DOHH2 (cell line): Measurements from ENCODE around the gene OSTN.

Source experiments
- H3F3A ChIP-seq: fragments of 200-600 bp; sonication (generic), shearing (Covaris generic); 2 replicates; pipeline ENCODE4 v1.6.0; 2016; ENCODE audit warnings: antibody characterized with exemption, mild to moderate bottlenecking; ENCODE audit not compliant: control insufficient read depth, insufficient read depth
- H3K27ac ChIP-seq: fragments of 200-600 bp; sonication (generic); 2 replicates; pipeline ENCODE4 v1.5.1; 2014; ENCODE audit warnings: low read depth, mild to moderate bottlenecking, low read length, moderate library complexity
- H3K27me3 ChIP-seq: fragments of 200-600 bp; sonication (generic); 2 replicates; pipeline ENCODE4 v1.6.1; 2014; ENCODE audit warnings: mild to moderate bottlenecking, low read length, mixed read lengths; ENCODE audit not compliant: control insufficient read depth
- H3K36me3 ChIP-seq: fragments of 200-600 bp; sonication (generic); 2 replicates; pipeline ENCODE4 v1.6.1; 2014; ENCODE audit warnings: mild to moderate bottlenecking, low read length, moderate library complexity, mixed read lengths; ENCODE audit not compliant: control insufficient read depth
- H3K4me1 ChIP-seq: fragments of 200-600 bp; sonication (generic); 2 replicates; pipeline ENCODE4 v1.6.1; 2014; ENCODE audit warnings: mild to moderate bottlenecking, low read length, mixed read lengths; ENCODE audit not compliant: control insufficient read depth
- H3K4me2 ChIP-seq: fragments of 200-600 bp; sonication (generic); 2 replicates; pipeline ENCODE4 v1.6.0; 2014; ENCODE audit warnings: mild to moderate bottlenecking, low read length, moderate library complexity
- H3K4me3 ChIP-seq: fragments of 200-600 bp; sonication (generic); 2 replicates; pipeline ENCODE4 v1.5.1; 2014; ENCODE audit warnings: mild to moderate bottlenecking, low read length, mixed read lengths
- H3K79me2 ChIP-seq: fragments of 200-600 bp; sonication (generic); 2 replicates; pipeline ENCODE4 v1.6.1; 2014; ENCODE audit warnings: mild to moderate bottlenecking, low read length, mixed read lengths; ENCODE audit not compliant: control insufficient read depth
- H3K9me2 ChIP-seq: fragments of 200-600 bp; sonication (generic); replicated peaks from 2 replicates; pipeline ENCODE4 v1.6.1; 2014; ENCODE audit warnings: mild to moderate bottlenecking, low read length, mixed read lengths; ENCODE audit not compliant: control insufficient read depth
- H3K9me3 ChIP-seq: fragments of 200-600 bp; sonication (generic); 2 replicates; pipeline ENCODE4 v1.6.1; 2014; ENCODE audit warnings: antibody characterized with exemption, low read length, mixed read lengths; ENCODE audit not compliant: control insufficient read depth, insufficient read depth
- H4K20me1 ChIP-seq: fragments of 200-600 bp; sonication (generic); 2 replicates; pipeline ENCODE4 v1.6.0; 2014; ENCODE audit warnings: low read depth, mild to moderate bottlenecking, antibody characterized with exemption, low read length, moderate library complexity; ENCODE audit not compliant: control insufficient read depth, insufficient read depth
- EZH2phosphoT487 ChIP-seq: fragments of 200-600 bp; sonication (generic); IDR thresholded peaks from 2 replicates; pipeline ENCODE4 v1.6.1; 2017; ENCODE audit warnings: borderline replicate concordance, mild to moderate bottlenecking, antibody characterized with exemption, low read length, moderate library complexity, mixed read lengths
- TF ChIP-seq, protein P1 (sequence below): fragments of 200-600 bp; sonication (generic); IDR thresholded peaks from one replicate; pipeline ENCODE4 v1.5.1; 2014; ENCODE audit warnings: antibody characterized with exemption, mild to moderate bottlenecking, low read depth, low read length; ENCODE audit not compliant: poor library complexity, severe bottlenecking

OSTN gene

DNA sequence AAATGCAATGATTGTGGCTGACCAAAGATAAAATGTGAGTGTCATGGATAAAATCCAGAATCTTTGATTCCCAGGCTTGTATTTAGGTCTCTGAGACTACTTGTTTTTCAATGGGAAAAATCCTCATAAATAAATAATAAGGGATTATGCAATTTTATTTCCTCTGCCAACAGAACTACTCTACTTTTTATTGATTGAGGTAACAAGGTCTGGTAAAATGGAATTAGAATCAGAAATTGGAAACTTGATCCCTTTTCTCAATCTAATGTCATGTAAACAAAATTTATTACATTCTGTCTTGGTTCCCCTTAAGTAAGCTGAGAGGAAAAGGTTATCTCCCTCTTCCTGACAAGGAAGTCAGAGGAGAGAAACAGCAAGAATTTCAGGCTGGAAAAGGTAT lies 81.8 kb downstream of the OSTN start:
- no peak overlapping the region for H3K4me3 ChIP-seq

DNA sequence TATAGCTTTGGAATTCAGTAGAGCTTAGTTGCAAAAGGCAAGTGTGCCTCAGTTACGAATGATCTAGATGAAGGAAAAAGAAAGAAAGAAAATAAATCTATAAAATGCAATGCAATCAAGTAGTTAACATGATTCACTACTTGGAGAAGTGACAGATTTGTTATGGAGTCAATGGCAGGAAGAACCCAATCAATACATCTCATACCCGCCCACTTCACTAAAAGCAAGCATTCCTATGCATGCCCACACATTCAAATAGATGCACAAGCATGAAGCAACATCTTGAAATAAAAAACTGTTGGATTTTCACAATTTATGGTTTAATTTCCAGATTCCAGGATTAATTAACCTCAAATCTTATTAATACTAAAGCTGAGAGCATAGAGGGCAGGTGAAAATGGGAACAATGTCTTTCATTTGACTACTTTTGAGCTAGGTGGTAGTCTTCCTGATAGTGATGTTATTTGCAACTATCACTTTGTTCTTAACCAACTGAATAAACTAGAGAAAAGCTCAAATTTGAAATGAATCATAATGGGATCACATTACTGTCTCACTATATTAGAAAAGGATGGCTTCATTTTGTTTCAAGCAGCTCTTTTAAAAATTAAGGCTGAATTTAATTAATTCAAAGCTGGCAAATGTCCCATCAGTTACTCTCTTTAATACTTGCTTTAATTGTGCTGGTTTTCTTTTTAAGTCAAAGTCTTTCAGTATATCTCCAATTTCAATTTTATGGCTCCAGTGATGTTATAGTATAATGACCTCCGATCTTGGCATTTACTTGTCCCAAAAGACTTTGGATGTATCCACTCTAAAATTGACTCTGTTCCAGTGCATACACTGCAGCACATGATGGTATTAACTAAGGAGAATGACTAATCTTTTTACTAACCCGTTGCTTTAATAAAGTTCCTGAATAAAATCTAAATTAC lies 83.5 kb downstream of the OSTN start:
- H3K27ac ChIP-seq = no peak overlapping the region
- TF ChIP-seq EZH2phosphoT487 = no peak
- TF ChIP-seq, protein P1, sequence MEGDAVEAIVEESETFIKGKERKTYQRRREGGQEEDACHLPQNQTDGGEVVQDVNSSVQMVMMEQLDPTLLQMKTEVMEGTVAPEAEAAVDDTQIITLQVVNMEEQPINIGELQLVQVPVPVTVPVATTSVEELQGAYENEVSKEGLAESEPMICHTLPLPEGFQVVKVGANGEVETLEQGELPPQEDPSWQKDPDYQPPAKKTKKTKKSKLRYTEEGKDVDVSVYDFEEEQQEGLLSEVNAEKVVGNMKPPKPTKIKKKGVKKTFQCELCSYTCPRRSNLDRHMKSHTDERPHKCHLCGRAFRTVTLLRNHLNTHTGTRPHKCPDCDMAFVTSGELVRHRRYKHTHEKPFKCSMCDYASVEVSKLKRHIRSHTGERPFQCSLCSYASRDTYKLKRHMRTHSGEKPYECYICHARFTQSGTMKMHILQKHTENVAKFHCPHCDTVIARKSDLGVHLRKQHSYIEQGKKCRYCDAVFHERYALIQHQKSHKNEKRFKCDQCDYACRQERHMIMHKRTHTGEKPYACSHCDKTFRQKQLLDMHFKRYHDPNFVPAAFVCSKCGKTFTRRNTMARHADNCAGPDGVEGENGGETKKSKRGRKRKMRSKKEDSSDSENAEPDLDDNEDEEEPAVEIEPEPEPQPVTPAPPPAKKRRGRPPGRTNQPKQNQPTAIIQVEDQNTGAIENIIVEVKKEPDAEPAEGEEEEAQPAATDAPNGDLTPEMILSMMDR = no peak
- H3K4me1 ChIP-seq = no peaks in the 10 kb centered on the region
- no peaks in the 10 kb centered on the region for H3K36me3 ChIP-seq
- no peak overlapping the region for H3K4me2 ChIP-seq
- H3F3A ChIP-seq = no peaks in the 10 kb centered on the region
- no peaks in the 10 kb centered on the region for H3K9me2 ChIP-seq
- H3K4me3 ChIP-seq = no peak overlapping the region
- no peaks in the 10 kb centered on the region for H3K9me3 ChIP-seq
- no peaks in the 10 kb centered on the region for H3K79me2 ChIP-seq
- no peaks in the 10 kb centered on the region for H3K27me3 ChIP-seq
- no peaks in the 10 kb centered on the region for H4K20me1 ChIP-seq

More for the DNA sequence above, 81.8 kb downstream of the OSTN start:
- H3K4me2 ChIP-seq = no peak overlapping the region
- TF ChIP-seq, protein P1 = no peak
- no peak for TF ChIP-seq EZH2phosphoT487
- no peaks in the 10 kb centered on the region for H3K27me3 ChIP-seq
- H3K4me1 ChIP-seq = no peaks in the 10 kb centered on the region
- no peaks in the 10 kb centered on the region for H3K79me2 ChIP-seq
- no peaks in the 10 kb centered on the region for H3F3A ChIP-seq
- no peak overlapping the region for H3K27ac ChIP-seq
- no peaks in the 10 kb centered on the region for H4K20me1 ChIP-seq
- no peaks in the 10 kb centered on the region for H3K36me3 ChIP-seq
- H3K9me3 ChIP-seq = no peaks in the 10 kb centered on the region
- H3K9me2 ChIP-seq = no peaks in the 10 kb centered on the region

DNA sequence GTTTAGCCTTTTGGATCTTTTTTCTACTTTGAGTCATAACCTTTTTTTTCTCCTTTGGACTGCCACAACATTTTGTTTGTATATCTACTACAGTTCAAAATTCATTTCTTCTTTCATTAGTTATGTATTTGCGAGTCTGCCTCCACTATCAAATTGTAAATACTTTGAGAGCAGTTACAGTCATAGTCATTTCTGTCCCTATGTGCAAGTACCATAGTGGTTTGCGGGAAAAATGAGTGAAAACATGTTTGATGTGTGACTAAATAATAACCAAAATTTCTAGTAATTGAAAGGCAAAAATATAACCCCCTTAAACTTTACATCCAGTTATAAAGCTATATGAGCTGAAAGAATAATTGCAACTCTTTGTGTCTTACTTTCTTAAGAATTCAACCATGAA lies 84.4 kb downstream of the OSTN start:
- H3K36me3 ChIP-seq = no peaks in the 10 kb centered on the region
- no peaks in the 10 kb centered on the region for H3K9me2 ChIP-seq
- no peak for TF ChIP-seq EZH2phosphoT487
- TF ChIP-seq, protein P1 = no peak
- H4K20me1 ChIP-seq = no peaks in the 10 kb centered on the region
- H3K4me2 ChIP-seq = no peak overlapping the region
- H3K9me3 ChIP-seq = no peaks in the 10 kb centered on the region
- H3K4me3 ChIP-seq = no peak overlapping the region
- H3K4me1 ChIP-seq = no peaks in the 10 kb centered on the region
- H3K27me3 ChIP-seq = no peaks in the 10 kb centered on the region
- no peaks in the 10 kb centered on the region for H3F3A ChIP-seq
- no peak overlapping the region for H3K27ac ChIP-seq
- H3K79me2 ChIP-seq = no peaks in the 10 kb centered on the region
